GM12873 (cell line): ENCODE results near the gene RBM6.

ENCODE experiments used
- CTCF ChIP-seq: IDR thresholded peaks from 2 replicates; pipeline ENCODE4 v1.5.1; 2012; ENCODE audit warnings: low read depth, mild to moderate bottlenecking, moderate library complexity, low read length, control low read depth; ENCODE audit not compliant: insufficient read depth; ENCODE audit errors: missing control alignments

Gene RBM6

GRCh38 chr3:49926117-49926728 lies 13.7 kb upstream of the RBM6 start:
- no peak for TF ChIP-seq CTCF

GRCh38 chr3:49927798-49928197 lies 12.2 kb upstream of the RBM6 start:
- no peak for TF ChIP-seq CTCF

GRCh38 chr3:49928481-49929017 lies 11.4 kb upstream of the RBM6 start:
- TF ChIP-seq CTCF: no peak

- TF ChIP-seq CTCF: peak; percentile 30
Observed at GRCh38 chr3:49929291-49930167, 10.4 kb upstream of the RBM6 start, which contains the start of gene MON1A. Gene MON1A, minus strand, starts transcription at chr3:49929811. Its CDS starts 16,465 bp downstream, at chr3:49913346.

- TF ChIP-seq CTCF: no peak
Observed at GRCh38 chr3:49930168-49930690, 9.7 kb upstream of the RBM6 start.

GRCh38 chr3:49930922-49931321 lies 9.0 kb upstream of the RBM6 start:
- TF ChIP-seq CTCF: no peak

GRCh38 chr3:49937090-49937489 lies 2.9 kb upstream of the RBM6 start:
- no peak for TF ChIP-seq CTCF
